Measurements from ENCODE around the gene SCYGR7. TPM values are rescaled to one million over a fixed set of nuclear protein-coding genes. Genes with fewer than 3 reads are reported as not detected.

The SCYGR7 gene
- total and polyA plus RNA-seq, 2 experiments from 2014 or later = not detected

GRCh38 chr2:227696990-227697679 lies 31.0 kb upstream of the SCYGR7 start:
- H3K4me2 ChIP-seq = no peak overlapping the region
- no peaks in the 10 kb centered on the region for H3K36me3 ChIP-seq (replicated peaks; ENCODE audit: insufficient read depth, low read depth)
- H3K9me2 ChIP-seq (replicated peaks; ENCODE audit: insufficient read depth) = no peaks in the 10 kb centered on the region
- H3K79me2 ChIP-seq = no peaks in the 10 kb centered on the region
- WGBS (ENCODE audit: low lambda C conversion rate, missing lambda C conversion rate) = 78% methylated on average over 2 of the region's 2 CpGs
- no peak for TF ChIP-seq CTCF (IDR thresholded peaks at IDR 0.05; ENCODE audit: poor library complexity)
- TF ChIP-seq EZH2phosphoT487 (IDR thresholded peaks at IDR 0.05; ENCODE audit: low read depth, severe bottlenecking, unreplicated experiment) = no peak
- TF ChIP-seq EZH2 (IDR thresholded peaks at IDR 0.05; ENCODE audit: borderline replicate concordance) = no peak
- H3K9me3 ChIP-seq (ENCODE audit: low read depth) = no peaks in the 10 kb centered on the region
- no peaks in the 10 kb centered on the region for H4K20me1 ChIP-seq (ENCODE audit: insufficient read depth, poor library complexity, severe bottlenecking)
- no peak overlapping the region for H2AFZ ChIP-seq
- DNase-seq (ENCODE audit: low spot score) = no peak
- no peak overlapping the region for H3K27ac ChIP-seq
- peaks cover 4% of the 10 kb centered on the region for H3K4me1 ChIP-seq (ENCODE audit: insufficient read depth)
- H3K27me3 ChIP-seq = no peaks in the 10 kb centered on the region
- H3K4me3 ChIP-seq = no peak overlapping the region

GRCh38 chr2:227701556-227701955 lies 26.6 kb upstream of the SCYGR7 start:
- Histone ChIP-seq H3K4me3 (no peak overlapping the region), H3K36me3 (replicated peaks; ENCODE audit: insufficient read depth, low read depth) (no peaks in the 10 kb centered on the region), H4K20me1 (ENCODE audit: insufficient read depth, poor library complexity, severe bottlenecking) (no peaks in the 10 kb centered on the region), H3K9me3 (ENCODE audit: low read depth) (no peaks in the 10 kb centered on the region), H3K79me2 (no peaks in the 10 kb centered on the region), H2AFZ (no peak overlapping the region), H3K27me3 (no peaks in the 10 kb centered on the region), H3K4me2 (no peak overlapping the region), H3K4me1 (ENCODE audit: insufficient read depth) (peaks cover 18% of the 10 kb centered on the region), H3K9me2 (replicated peaks; ENCODE audit: insufficient read depth) (no peaks in the 10 kb centered on the region), H3K27ac (peak overlapping the region; percentile 59)
- 39% methylated on average over 3 of the region's 3 CpGs for WGBS (ENCODE audit: low lambda C conversion rate, missing lambda C conversion rate)
- peak; percentile 32 for DNase-seq (ENCODE audit: low spot score)
- TF ChIP-seq CTCF (IDR thresholded peaks at IDR 0.05; ENCODE audit: poor library complexity) (no peak), EZH2 (IDR thresholded peaks at IDR 0.05; ENCODE audit: borderline replicate concordance) (no peak)

GRCh38 chr2:227703280-227703732 lies 24.8 kb upstream of the SCYGR7 start:
- no peaks in the 10 kb centered on the region for H3K9me2 ChIP-seq (replicated peaks; ENCODE audit: insufficient read depth)
- H3K27ac ChIP-seq = peak overlapping the region; percentile 81
- H4K20me1 ChIP-seq (ENCODE audit: insufficient read depth, poor library complexity, severe bottlenecking) = no peaks in the 10 kb centered on the region
- no peak overlapping the region for H3K4me3 ChIP-seq
- H3K9me3 ChIP-seq (ENCODE audit: low read depth) = no peaks in the 10 kb centered on the region
- H3K36me3 ChIP-seq (replicated peaks; ENCODE audit: insufficient read depth, low read depth) = no peaks in the 10 kb centered on the region
- WGBS (ENCODE audit: low lambda C conversion rate, missing lambda C conversion rate) = 23% methylated on average over 4 of the region's 4 CpGs
- DNase-seq (ENCODE audit: low spot score) = peak; percentile 42
- H3K4me2 ChIP-seq = peak overlapping the region; percentile 30
- TF ChIP-seq EZH2 (IDR thresholded peaks at IDR 0.05; ENCODE audit: borderline replicate concordance) = no peak
- TF ChIP-seq EZH2phosphoT487 (IDR thresholded peaks at IDR 0.05; ENCODE audit: low read depth, severe bottlenecking, unreplicated experiment) = no peak
- TF ChIP-seq CTCF (IDR thresholded peaks at IDR 0.05; ENCODE audit: poor library complexity) = no peak
- no peak overlapping the region for H2AFZ ChIP-seq
- peaks cover 18% of the 10 kb centered on the region for H3K4me1 ChIP-seq (ENCODE audit: insufficient read depth)
- H3K79me2 ChIP-seq = peaks cover 3% of the 10 kb centered on the region
- no peaks in the 10 kb centered on the region for H3K27me3 ChIP-seq

Data from hepatocyte (in vitro differentiated cells).